Tibial nerve (tissue), 4 donors: ENCODE data around the gene SNPH.

Source experiments
- EP300 ChIP-seq, 2 donors: sonication (generic); formaldehyde crosslinking; IDR thresholded peaks; one replicate each; pipeline ENCODE4 v1.6.1; 2017; ENCODE audit warnings: antibody characterized with exemption in 2 of 2, mild to moderate bottlenecking in 1 of 2
- POLR2A ChIP-seq, 2 donors: fragments of 450-650 bp; IDR thresholded peaks; one replicate each; pipeline ENCODE4 v1.6.1; 2017; ENCODE audit warnings: antibody characterized with exemption in 2 of 2, mild to moderate bottlenecking in 2 of 2, moderate library complexity in 2 of 2
- TF ChIP-seq, protein P1 (sequence below), 5 experiments: fragments of 200-600 bp in 3 of 5; fragments of 450-650 bp in 2 of 5; sonication (generic) in 3 of 5; IDR thresholded peaks; one replicate each; pipeline ENCODE4 v1.5.1; 2016 to 2019; ENCODE audit warnings: antibody characterized with exemption in 5 of 5, mild to moderate bottlenecking in 3 of 5, moderate library complexity in 2 of 5

DNA sequence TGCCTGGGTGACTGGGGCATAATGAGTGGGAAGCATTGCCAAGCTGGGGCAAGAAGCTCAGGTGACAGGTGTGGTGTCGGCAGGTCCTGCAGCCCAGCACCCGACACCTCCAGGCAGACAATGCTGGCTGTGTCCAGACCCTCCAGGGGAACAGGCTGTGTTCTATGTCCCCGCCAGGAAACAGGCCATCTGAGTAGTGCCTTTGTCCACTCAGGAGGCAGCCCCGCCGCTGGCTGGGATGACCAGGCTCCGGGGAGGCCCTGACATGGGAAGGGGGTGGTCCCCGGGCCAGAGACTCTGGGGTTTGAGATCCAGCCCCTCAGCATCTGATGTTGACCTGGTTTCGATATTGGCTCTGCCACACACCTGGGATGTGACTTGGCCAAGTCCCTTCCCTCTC lies 28.4 kb downstream of the SNPH start:
- TF ChIP-seq POLR2A (IDR thresholded peaks at IDR 0.05) (no peak), EP300 (IDR thresholded peaks at IDR 0.05) (no peak)
- TF ChIP-seq, protein P1, sequence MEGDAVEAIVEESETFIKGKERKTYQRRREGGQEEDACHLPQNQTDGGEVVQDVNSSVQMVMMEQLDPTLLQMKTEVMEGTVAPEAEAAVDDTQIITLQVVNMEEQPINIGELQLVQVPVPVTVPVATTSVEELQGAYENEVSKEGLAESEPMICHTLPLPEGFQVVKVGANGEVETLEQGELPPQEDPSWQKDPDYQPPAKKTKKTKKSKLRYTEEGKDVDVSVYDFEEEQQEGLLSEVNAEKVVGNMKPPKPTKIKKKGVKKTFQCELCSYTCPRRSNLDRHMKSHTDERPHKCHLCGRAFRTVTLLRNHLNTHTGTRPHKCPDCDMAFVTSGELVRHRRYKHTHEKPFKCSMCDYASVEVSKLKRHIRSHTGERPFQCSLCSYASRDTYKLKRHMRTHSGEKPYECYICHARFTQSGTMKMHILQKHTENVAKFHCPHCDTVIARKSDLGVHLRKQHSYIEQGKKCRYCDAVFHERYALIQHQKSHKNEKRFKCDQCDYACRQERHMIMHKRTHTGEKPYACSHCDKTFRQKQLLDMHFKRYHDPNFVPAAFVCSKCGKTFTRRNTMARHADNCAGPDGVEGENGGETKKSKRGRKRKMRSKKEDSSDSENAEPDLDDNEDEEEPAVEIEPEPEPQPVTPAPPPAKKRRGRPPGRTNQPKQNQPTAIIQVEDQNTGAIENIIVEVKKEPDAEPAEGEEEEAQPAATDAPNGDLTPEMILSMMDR (IDR thresholded peaks at IDR 0.05), result no peak
